Thyroid gland (tissue), 4 donors: ENCODE data around the gene VARS2.

Source experiments
- CTCF ChIP-seq, 6 experiments: fragments of 200-600 bp in 3 of 6; fragments of 450-650 bp in 3 of 6; sonication (generic) in 3 of 6; IDR thresholded peaks; one replicate each; pipeline ENCODE4 v1.5.1; 2016 to 2019; ENCODE audit warnings: antibody characterized with exemption in 6 of 6, mild to moderate bottlenecking in 2 of 6, inconsistent platforms in 1 of 6, moderate library complexity in 1 of 6
- POLR2A ChIP-seq, 2 donors: fragments of 450-650 bp; IDR thresholded peaks; one replicate each; pipeline ENCODE4 v1.6.1; 2017; ENCODE audit warnings: antibody characterized with exemption in 2 of 2, mild to moderate bottlenecking in 2 of 2, moderate library complexity in 1 of 2

GRCh38 chr6:30931969-30932645, 18.1 kb downstream of the VARS2 start, which contains the start of gene SFTA2:
- no peak for TF ChIP-seq CTCF (IDR thresholded peaks at IDR 0.05)
- no peak for TF ChIP-seq POLR2A (IDR thresholded peaks at IDR 0.05)
